GM18517 (cell line): ENCODE data around the gene AGAP3.

Source experiments
- ATAC-seq: cut with Tn5 transposase; IDR thresholded peaks from one replicate; pipeline ENCODE4 v1.9.1; 2021; ENCODE audit warnings: mild to moderate bottlenecking, moderate library complexity; ENCODE audit not compliant: unreplicated experiment

AGAP3 gene

GRCh38 chr7:151122796-151123157 lies 36.5 kb downstream of the AGAP3 start:
- ATAC-seq = no peak

GRCh38 chr7:151123158-151123821 lies 37.0 kb downstream of the AGAP3 start:
- ATAC-seq = no peak

GRCh38 chr7:151123822-151124464 lies 37.7 kb downstream of the AGAP3 start:
- peak; percentile 84 for ATAC-seq

DNA sequence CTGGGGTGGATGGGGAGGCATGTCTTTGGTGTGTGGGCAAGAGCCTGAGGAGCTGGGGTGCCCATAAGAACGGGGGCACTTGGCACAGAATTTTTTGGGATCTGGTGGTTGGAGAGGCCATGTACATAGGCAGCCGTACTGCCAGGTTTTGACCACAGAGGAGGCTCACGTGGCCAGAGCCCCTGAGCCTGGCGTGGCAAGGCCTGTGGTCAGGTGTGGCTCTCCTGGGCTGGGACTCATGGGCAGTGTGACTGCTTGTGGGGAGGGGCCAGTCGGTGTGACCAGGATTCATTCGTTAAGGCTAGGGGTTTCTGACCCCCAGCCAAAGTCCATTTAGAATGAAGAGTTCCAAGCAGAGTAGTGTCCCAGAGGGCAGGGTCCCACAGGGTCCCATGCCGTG lies 38.2 kb downstream of the AGAP3 start:
- ATAC-seq = no peak

DNA sequence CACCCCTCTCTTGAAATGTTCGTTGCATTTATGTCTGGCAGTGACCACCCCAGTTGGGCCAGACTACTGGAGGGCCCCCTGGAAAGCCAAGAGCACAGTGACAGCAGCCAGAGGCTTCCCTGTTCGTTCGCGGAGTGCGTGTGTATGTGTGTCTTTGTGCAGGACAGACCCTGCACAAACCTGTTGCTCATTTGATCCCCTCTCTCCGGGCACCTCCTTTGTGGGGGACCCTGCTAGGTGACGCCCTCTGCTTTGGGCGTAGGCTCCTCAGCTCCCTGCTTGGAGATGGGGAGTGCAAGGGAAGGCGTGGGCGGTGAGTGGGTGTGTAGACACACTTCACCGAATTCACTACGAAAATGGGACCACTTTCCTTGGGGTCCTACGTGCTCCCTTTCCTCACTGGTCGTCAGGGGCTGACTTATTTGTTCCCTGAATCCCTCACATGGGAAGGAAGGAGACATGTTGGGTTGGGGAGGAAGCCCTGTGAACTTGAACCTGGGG lies 38.7 kb downstream of the AGAP3 start:
- no peak for ATAC-seq

GRCh38 chr7:151125470-151125845 lies 39.2 kb downstream of the AGAP3 start:
- no peak for ATAC-seq

DNA sequence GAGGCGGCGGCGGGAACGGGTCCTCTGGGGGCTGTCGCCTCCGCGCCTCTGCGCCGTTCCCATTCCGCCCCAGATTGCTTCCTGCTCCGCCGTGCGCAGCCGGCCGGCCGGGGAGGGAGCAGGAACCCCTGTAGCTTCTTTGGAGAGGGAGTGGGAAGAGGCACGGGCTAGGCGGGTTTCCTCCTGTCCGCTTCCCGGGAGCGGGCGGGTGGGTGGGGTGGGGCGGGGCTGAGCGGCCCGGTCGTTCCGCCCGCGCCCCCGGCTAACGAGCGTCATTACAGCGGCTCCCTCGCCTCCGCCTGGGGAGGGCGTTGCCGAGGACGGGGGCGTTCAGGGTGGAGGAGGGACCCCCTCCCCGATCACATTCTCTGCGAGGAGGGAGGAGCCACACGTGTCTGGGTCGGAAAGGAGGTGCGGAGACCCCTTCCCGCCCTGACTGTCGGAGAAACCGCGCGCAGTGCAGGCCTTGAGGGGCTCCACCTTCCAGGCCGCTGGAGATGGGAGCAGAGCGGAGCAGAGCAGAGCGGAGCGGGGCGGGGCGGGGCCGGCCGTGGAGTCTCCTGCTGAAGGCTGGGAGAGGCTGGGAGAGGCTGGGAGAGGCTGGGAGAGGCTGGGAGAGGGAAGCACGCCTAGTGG lies 39.7 kb downstream of the AGAP3 start:
- ATAC-seq = no peak

- ATAC-seq = no peak
Observed at GRCh38 chr7:151126491-151127137, 40.3 kb downstream of the AGAP3 start.

GRCh38 chr7:151128144-151128543 lies 41.9 kb downstream of the AGAP3 start:
- ATAC-seq = no peak

- no peak for ATAC-seq
Observed at GRCh38 chr7:151128716-151129115, 42.4 kb downstream of the AGAP3 start.

DNA sequence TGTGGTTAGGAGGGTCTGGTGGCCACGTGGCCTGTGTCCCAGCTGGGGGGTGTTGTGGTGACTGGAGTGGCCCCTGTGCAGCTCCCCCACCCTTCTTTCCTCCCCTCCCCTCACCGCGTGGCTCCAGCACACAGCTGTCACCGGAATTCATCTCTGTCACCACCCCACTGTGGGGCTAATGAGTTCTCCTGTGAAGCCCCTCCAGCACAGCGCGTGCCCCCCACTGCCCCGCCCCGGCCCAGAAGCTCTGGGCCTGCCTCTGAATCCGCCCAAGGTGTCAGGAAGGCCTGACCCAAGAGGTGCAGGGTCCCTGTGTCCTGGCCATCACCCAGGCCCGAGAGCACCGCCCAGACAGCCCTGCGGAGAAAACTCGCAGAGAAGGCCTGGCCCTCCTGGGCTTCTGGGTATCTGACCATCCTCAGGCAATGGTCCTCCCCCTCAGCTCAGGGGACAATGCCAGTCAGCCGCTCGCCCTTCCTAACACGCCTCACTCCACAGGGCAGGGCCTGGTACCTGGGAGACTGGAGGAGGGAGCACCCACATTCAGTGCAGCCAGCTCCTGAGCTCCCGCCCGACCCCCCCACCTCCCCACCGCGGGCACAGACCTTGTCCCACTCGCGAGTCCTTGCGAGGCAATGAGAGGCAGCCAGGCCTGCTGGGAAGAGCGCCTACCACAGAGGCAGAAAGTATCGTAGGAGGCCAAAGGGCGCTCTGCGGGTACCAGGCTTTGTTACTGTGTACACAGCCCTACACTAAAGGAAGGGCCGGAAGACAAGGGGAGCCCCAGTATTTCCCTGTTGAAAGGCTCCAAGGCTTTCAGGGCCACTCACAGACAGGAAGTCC lies 43.1 kb downstream of the AGAP3 start:
- no peak for ATAC-seq

DNA sequence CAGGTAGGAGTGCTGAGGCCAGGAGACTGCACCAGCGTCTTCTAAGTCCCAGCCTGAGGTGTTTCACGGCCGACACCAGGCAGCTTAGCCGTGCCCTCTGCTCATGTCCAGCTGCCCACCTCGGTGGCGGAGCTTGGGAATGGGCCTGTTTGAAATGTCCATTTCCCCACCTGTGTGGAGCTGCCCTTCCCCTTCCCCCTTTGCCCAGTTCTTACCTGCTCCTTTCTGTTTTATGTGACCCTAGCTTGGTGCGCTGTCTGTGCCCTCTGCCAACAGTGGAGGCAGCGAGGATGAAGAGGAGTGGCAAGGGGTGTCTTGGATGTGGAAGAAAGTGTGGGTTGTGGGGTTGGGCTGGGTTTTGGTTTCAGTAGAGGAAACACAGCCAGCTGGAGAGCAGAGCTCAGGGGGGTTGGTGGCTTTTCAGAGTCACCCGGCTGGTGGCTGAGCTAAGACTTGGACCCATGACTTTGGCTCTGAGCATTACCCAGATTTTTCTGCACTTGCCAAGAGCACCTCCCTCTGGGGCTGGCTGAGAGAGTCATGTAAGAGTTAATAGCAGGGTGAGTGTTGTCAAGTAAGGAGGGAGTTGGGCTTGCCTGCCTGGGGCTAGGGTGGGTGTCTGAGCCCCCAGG lies 43.8 kb downstream of the AGAP3 start:
- no peak for ATAC-seq

- no peak for ATAC-seq
Observed at GRCh38 chr7:151130741-151131157, 44.5 kb downstream of the AGAP3 start.

GRCh38 chr7:151131224-151131591 lies 44.9 kb downstream of the AGAP3 start:
- no peak for ATAC-seq

DNA sequence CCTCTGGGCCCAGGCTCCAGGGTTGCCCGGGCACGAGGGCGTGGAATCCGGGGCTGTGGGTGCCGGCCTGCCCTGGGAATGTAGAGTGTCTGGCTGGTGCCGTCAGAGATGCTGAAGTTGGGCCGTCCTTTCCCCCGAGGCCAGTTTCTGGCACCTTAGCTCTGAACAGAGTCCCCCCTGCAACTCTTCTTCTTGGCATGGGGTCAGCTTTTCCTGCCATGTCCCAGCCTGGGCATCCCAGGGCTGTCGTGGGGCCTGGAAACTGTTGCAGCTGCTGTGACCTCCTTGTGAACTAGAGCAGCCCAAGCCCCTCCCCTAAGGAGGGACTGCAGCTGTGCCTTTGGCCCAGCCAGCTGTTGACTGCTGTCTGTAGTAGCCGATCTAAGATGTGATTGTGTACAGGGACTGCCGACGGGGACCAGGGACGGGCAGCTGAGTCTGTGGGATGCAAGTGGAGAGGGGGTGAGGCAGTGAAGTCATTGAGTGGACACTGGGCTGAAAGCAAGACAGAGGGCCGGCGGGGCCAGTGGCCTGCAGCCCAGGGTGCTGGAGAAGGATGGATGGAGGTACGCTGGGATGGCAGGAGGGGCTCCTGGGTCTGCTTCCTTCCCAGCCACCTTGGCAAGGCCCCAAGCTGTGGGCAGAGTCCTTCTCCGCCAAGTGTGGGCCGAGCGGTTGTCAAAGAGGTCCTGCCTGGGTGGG lies 45.5 kb downstream of the AGAP3 start:
- ATAC-seq = no peak

DNA sequence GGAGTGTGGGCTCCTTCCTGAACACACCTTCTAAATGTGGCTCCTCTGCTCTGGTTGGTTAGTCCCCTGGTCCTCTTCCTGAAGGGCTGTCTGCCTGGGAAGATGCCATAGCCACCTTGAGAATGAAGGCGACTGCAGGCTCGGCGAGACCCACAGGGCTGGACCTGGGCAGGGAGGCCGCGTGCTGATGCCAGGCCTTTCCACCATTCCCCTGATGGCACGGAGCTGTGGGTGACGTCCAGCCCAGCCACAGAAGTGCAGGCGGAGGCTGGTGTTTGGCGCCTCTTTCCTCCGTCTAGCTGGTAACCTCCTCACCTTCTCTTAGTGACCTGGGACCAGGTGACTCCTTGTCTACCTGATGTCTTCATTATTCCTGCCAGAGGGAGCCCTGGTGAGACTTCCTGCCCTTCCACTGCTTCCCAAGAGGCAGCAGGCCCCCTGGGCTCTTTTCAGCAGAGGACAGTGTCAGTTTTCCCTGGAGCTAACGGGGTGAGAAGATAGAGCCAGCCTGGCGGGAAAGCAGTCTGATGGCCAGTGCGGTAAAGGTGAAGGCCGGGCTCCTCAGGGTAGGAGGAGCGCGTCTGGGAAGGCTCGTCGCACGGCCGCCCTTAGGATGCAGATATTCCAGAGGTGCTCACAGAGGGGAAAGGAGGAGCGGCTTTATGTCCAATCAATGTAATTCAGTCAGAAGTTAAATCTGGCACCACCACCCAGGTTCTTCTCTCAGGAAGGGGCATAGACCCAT lies 46.4 kb downstream of the AGAP3 start:
- no peak for ATAC-seq

GRCh38 chr7:151133266-151133985 lies 47.2 kb downstream of the AGAP3 start:
- no peak for ATAC-seq

GRCh38 chr7:151133986-151134742 lies 47.9 kb downstream of the AGAP3 start:
- no peak for ATAC-seq
